ENCODE data around the gene UCP3.
A peak's percentile ranks its signal among the peaks of the same experiment; 100 is the strongest.

UCP3 gene

GRCh38 chr11:74013141-74013540 is 4.3 kb upstream of the UCP3 start:
- Histone ChIP-seq H3K9me3 (ENCODE audit: insufficient read depth, low read length) (no peaks in the 10 kb centered on the region), H3K79me2 (ENCODE audit: low read length) (no peaks in the 10 kb centered on the region), H2AFZ (ENCODE audit: low read depth, low read length) (no peak overlapping the region), H4K20me1 (ENCODE audit: insufficient read depth, low read length) (no peaks in the 10 kb centered on the region), H3K4me3 (ENCODE audit: low read length) (no peak overlapping the region), H3K9ac (ENCODE audit: low read length) (no peak overlapping the region), H3K36me3 (replicated peaks; ENCODE audit: low read depth, low read length) (peaks cover 7% of the 10 kb centered on the region), H3K27ac (ENCODE audit: low read length) (no peak overlapping the region), H3K27me3 (ENCODE audit: low read depth, low read length) (no peaks in the 10 kb centered on the region), H3K4me2 (ENCODE audit: low read length) (no peak overlapping the region), H3K4me1 (ENCODE audit: low read length) (peaks cover 14% of the 10 kb centered on the region)
- no peak for TF ChIP-seq EZH2phosphoT487 (IDR thresholded peaks at IDR 0.05; ENCODE audit: low read depth)
- TF ChIP-seq CTCF (IDR thresholded peaks at IDR 0.05; ENCODE audit: low read depth, low read length): no peak

- no peaks in the 10 kb centered on the region for H3K27me3 ChIP-seq (ENCODE audit: low read depth, low read length)
- peaks cover 14% of the 10 kb centered on the region for H3K4me1 ChIP-seq (ENCODE audit: low read length)
- peak overlapping the region; percentile 21; the same call in 1 of the 2 replicates for H3K4me2 ChIP-seq (ENCODE audit: low read length)
- H3K79me2 ChIP-seq (ENCODE audit: low read length): no peaks in the 10 kb centered on the region
- H3K36me3 ChIP-seq (replicated peaks; ENCODE audit: low read depth, low read length): peaks cover 7% of the 10 kb centered on the region
- H3K9ac ChIP-seq (ENCODE audit: low read length): no peak overlapping the region
- no peaks in the 10 kb centered on the region for H3K9me3 ChIP-seq (ENCODE audit: insufficient read depth, low read length)
- no peak overlapping the region for H2AFZ ChIP-seq (ENCODE audit: low read depth, low read length)
- no peaks in the 10 kb centered on the region for H4K20me1 ChIP-seq (ENCODE audit: insufficient read depth, low read length)
- TF ChIP-seq CTCF (IDR thresholded peaks at IDR 0.05; ENCODE audit: low read depth, low read length): no peak
- TF ChIP-seq EZH2phosphoT487 (IDR thresholded peaks at IDR 0.05; ENCODE audit: low read depth): no peak
- no peak overlapping the region for H3K4me3 ChIP-seq (ENCODE audit: low read length)
- no peak overlapping the region for H3K27ac ChIP-seq (ENCODE audit: low read length)
These were observed 3.4 kb upstream of the UCP3 start for GRCh38 chr11:74012074-74012809.

- Histone ChIP-seq H3K4me2 (ENCODE audit: low read length) (peak overlapping the region; percentile 21; the same call in 1 of the 2 replicates), H3K27me3 (ENCODE audit: low read depth, low read length) (no peaks in the 10 kb centered on the region), H3K4me3 (ENCODE audit: low read length) (no peak overlapping the region), H3K4me1 (ENCODE audit: low read length) (peaks cover 14% of the 10 kb centered on the region), H2AFZ (ENCODE audit: low read depth, low read length) (no peak overlapping the region), H3K9ac (ENCODE audit: low read length) (no peak overlapping the region), H4K20me1 (ENCODE audit: insufficient read depth, low read length) (no peaks in the 10 kb centered on the region), H3K27ac (ENCODE audit: low read length) (no peak overlapping the region), H3K79me2 (ENCODE audit: low read length) (no peaks in the 10 kb centered on the region), H3K36me3 (replicated peaks; ENCODE audit: low read depth, low read length) (peaks cover 7% of the 10 kb centered on the region), H3K9me3 (ENCODE audit: insufficient read depth, low read length) (no peaks in the 10 kb centered on the region)
- TF ChIP-seq EZH2phosphoT487 (IDR thresholded peaks at IDR 0.05; ENCODE audit: low read depth) (no peak), CTCF (IDR thresholded peaks at IDR 0.05; ENCODE audit: low read depth, low read length) (no peak)
These were observed 2.6 kb upstream of the UCP3 start for GRCh38 chr11:74011360-74012073.
